A549 (cell line): Measurements from ENCODE around the gene TRMT11.

Experiments used
- CBX8 ChIP-seq: fragments of 200-600 bp; sonication (generic); IDR thresholded peaks from 2 replicates; pipeline ENCODE4 v1.6.1; 2016
- EP300 ChIP-seq, 2 experiments: fragments of >200 bp; sonication (Bioruptor Twin); formaldehyde crosslinking; IDR thresholded peaks; 2 replicates in 1 of 2; 3 replicates in 1 of 2; pipeline ENCODE4 v1.6.1; 2016 to 2017
- FOSL2 ChIP-seq, 2 experiments: fragments of 450-650 bp in 1 of 2; fragments of >200 bp in 1 of 2; sonication (Bioruptor Twin) in 1 of 2; formaldehyde crosslinking; IDR thresholded peaks; 2 replicates each; pipeline versions ENCODE4 v1.5.0 to v1.6.1; 2016 to 2020; ENCODE audit warnings: mild to moderate bottlenecking in 1 of 2, moderate library complexity in 1 of 2
- HOXA7 ChIP-seq: fragments of 250-450 bp; sonication (Bioruptor Pico); IDR thresholded peaks from 2 replicates; pipeline ENCODE4 v1.5.0; 2020; ENCODE audit warnings: mild to moderate bottlenecking, moderate library complexity
- JUN ChIP-seq, 2 experiments: fragments of >200 bp; sonication (Bioruptor Twin); formaldehyde crosslinking; IDR thresholded peaks; 2 replicates in 1 of 2; 3 replicates in 1 of 2; pipeline ENCODE4 v1.6.1; 2016 to 2017
- MAFK ChIP-seq: fragments of 450-650 bp; IDR thresholded peaks from 2 replicates; pipeline ENCODE4 v1.6.1; 2014; ENCODE audit not compliant: partially characterized antibody
- MYC ChIP-seq: IDR thresholded peaks from 2 replicates; pipeline ENCODE4 v1.6.1; 2012; ENCODE audit warnings: mild to moderate bottlenecking, inconsistent platforms, low read length, improper control_type of control experiment, borderline replicate concordance
- RFX5 ChIP-seq: fragments of 450-650 bp; IDR thresholded peaks from 2 replicates; pipeline ENCODE4 v1.7.1; 2014; ENCODE audit warnings: antibody characterized with exemption, mild to moderate bottlenecking, moderate library complexity
- TP53 ChIP-seq: fragments of 250-450 bp; sonication (Bioruptor Pico); IDR thresholded peaks from 2 replicates; pipeline ENCODE4 v1.5.0; 2021; ENCODE audit warnings: mild to moderate bottlenecking, moderate library complexity
- TF ChIP-seq, protein P1 (sequence below): IDR thresholded peaks from 2 replicates; pipeline ENCODE4 v1.6.1; 2012
- TF ChIP-seq, protein P2 (sequence below): IDR thresholded peaks from 2 replicates; pipeline ENCODE4 v1.6.1; 2012
- TF ChIP-seq, protein P3 (sequence below): fragments of >200 bp; sonication (Bioruptor Twin); formaldehyde crosslinking; IDR thresholded peaks from 3 replicates; pipeline ENCODE4 v1.5.1; 2016
- TF ChIP-seq, protein P4 (sequence below): fragments of 200-600 bp; sonication (generic); IDR thresholded peaks from 2 replicates; pipeline ENCODE4 v1.6.1; 2016; ENCODE audit warnings: antibody characterized with exemption, mild to moderate bottlenecking, moderate library complexity

DNA sequence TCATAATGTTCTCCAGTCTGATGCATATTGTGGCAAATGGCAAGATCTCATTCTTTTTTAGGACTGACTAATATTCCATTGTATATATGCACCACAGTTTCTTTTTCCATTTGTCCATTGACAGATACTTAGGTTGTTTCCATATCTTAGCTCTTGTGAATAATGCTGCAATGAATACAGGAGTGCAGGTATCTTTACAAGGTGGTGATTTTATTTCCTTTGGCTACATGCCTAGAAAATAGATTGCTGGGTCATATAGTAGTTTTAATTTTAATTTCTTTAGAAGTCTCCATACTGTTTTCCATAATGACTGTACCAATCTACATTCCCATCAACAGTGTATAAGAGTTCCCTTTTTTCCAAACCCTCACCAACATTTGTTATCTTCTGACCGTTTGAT, 97.5 kb downstream of the TRMT11 start:
- TF ChIP-seq, protein P1, sequence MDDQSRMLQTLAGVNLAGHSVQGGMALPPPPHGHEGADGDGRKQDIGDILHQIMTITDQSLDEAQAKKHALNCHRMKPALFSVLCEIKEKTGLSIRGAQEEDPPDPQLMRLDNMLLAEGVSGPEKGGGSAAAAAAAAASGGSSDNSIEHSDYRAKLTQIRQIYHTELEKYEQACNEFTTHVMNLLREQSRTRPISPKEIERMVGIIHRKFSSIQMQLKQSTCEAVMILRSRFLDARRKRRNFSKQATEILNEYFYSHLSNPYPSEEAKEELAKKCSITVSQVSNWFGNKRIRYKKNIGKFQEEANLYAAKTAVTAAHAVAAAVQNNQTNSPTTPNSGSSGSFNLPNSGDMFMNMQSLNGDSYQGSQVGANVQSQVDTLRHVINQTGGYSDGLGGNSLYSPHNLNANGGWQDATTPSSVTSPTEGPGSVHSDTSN = no peak
- TF ChIP-seq, protein P2, sequence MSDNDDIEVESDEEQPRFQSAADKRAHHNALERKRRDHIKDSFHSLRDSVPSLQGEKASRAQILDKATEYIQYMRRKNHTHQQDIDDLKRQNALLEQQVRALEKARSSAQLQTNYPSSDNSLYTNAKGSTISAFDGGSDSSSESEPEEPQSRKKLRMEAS = no peak
- TF ChIP-seq MYC = no peak
- no peak for TF ChIP-seq MAFK
- TF ChIP-seq CBX8 = no peak
- no peak for TF ChIP-seq EP300 (IDR thresholded peaks at IDR 0.05)
- TF ChIP-seq, protein P3, sequence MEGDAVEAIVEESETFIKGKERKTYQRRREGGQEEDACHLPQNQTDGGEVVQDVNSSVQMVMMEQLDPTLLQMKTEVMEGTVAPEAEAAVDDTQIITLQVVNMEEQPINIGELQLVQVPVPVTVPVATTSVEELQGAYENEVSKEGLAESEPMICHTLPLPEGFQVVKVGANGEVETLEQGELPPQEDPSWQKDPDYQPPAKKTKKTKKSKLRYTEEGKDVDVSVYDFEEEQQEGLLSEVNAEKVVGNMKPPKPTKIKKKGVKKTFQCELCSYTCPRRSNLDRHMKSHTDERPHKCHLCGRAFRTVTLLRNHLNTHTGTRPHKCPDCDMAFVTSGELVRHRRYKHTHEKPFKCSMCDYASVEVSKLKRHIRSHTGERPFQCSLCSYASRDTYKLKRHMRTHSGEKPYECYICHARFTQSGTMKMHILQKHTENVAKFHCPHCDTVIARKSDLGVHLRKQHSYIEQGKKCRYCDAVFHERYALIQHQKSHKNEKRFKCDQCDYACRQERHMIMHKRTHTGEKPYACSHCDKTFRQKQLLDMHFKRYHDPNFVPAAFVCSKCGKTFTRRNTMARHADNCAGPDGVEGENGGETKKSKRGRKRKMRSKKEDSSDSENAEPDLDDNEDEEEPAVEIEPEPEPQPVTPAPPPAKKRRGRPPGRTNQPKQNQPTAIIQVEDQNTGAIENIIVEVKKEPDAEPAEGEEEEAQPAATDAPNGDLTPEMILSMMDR = no peak
- TF ChIP-seq RFX5 = no peak
- no peak for TF ChIP-seq JUN (IDR thresholded peaks at IDR 0.05)
- TF ChIP-seq HOXA7 (CRISPR knock-in tag) = no peak
- no peak for TF ChIP-seq TP53
- TF ChIP-seq, protein P4, sequence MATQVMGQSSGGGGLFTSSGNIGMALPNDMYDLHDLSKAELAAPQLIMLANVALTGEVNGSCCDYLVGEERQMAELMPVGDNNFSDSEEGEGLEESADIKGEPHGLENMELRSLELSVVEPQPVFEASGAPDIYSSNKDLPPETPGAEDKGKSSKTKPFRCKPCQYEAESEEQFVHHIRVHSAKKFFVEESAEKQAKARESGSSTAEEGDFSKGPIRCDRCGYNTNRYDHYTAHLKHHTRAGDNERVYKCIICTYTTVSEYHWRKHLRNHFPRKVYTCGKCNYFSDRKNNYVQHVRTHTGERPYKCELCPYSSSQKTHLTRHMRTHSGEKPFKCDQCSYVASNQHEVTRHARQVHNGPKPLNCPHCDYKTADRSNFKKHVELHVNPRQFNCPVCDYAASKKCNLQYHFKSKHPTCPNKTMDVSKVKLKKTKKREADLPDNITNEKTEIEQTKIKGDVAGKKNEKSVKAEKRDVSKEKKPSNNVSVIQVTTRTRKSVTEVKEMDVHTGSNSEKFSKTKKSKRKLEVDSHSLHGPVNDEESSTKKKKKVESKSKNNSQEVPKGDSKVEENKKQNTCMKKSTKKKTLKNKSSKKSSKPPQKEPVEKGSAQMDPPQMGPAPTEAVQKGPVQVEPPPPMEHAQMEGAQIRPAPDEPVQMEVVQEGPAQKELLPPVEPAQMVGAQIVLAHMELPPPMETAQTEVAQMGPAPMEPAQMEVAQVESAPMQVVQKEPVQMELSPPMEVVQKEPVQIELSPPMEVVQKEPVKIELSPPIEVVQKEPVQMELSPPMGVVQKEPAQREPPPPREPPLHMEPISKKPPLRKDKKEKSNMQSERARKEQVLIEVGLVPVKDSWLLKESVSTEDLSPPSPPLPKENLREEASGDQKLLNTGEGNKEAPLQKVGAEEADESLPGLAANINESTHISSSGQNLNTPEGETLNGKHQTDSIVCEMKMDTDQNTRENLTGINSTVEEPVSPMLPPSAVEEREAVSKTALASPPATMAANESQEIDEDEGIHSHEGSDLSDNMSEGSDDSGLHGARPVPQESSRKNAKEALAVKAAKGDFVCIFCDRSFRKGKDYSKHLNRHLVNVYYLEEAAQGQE = no peak
- no peak for TF ChIP-seq FOSL2 (IDR thresholded peaks at IDR 0.05)
- TF ChIP-seq FOSL2 (CRISPR knock-in tag; IDR thresholded peaks at IDR 0.05) = no peak
